ENCODE measurements around the gene SLC45A2. TPM values are rescaled to one million over a fixed set of nuclear protein-coding genes. Genes with fewer than 3 reads are reported as not detected.
A peak's percentile ranks its signal among the peaks of the same experiment; 100 is the strongest.

The SLC45A2 gene
- total and polyA plus RNA-seq, 4 donors: 0.03 to 0.40 TPM; not detected in 2

GRCh38 chr5:33903118-33903517 is 81.4 kb downstream of the SLC45A2 start:
- DNase-seq: no peak
- Histone ChIP-seq H3K9me3 (ENCODE audit: control insufficient read depth in 4 of 4, insufficient read depth in 3 of 4, low read length in 3 of 4) (peaks cover 0 to 9% (median 9%) of the 10 kb centered on the region in 4 donors), H3K27me3 (ENCODE audit: control insufficient read depth in 3 of 3, insufficient read depth in 3 of 3, low read length in 2 of 3) (no peaks in the 10 kb centered on the region), H3K36me3 (ENCODE audit: control insufficient read depth in 4 of 4, insufficient read depth in 4 of 4, low read length in 4 of 4) (no peaks in the 10 kb centered on the region), H3K4me3 (no peak overlapping the region), H3K4me1 (ENCODE audit: control insufficient read depth in 5 of 5, insufficient read depth in 5 of 5, low read length in 5 of 5) (peaks cover 0 to 3% (median 0%) of the 10 kb centered on the region in 5 donors), H3K9ac (ENCODE audit: insufficient read depth in 1 of 2, low read length in 2 of 2) (no peak overlapping the region), H3K27ac (ENCODE audit: low read depth in 1 of 2, low read length in 1 of 2) (no peak overlapping the region)
- TF ChIP-seq, protein P1, sequence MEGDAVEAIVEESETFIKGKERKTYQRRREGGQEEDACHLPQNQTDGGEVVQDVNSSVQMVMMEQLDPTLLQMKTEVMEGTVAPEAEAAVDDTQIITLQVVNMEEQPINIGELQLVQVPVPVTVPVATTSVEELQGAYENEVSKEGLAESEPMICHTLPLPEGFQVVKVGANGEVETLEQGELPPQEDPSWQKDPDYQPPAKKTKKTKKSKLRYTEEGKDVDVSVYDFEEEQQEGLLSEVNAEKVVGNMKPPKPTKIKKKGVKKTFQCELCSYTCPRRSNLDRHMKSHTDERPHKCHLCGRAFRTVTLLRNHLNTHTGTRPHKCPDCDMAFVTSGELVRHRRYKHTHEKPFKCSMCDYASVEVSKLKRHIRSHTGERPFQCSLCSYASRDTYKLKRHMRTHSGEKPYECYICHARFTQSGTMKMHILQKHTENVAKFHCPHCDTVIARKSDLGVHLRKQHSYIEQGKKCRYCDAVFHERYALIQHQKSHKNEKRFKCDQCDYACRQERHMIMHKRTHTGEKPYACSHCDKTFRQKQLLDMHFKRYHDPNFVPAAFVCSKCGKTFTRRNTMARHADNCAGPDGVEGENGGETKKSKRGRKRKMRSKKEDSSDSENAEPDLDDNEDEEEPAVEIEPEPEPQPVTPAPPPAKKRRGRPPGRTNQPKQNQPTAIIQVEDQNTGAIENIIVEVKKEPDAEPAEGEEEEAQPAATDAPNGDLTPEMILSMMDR (IDR thresholded peaks at IDR 0.05; ENCODE audit: control extremely low read depth, extremely low read depth): no peak
- WGBS, 2 donors: 96% methylated on average over 2 of the region's 2 CpGs
- no peak for ATAC-seq (ENCODE audit: insufficient read depth, low FRiP score)

DNA sequence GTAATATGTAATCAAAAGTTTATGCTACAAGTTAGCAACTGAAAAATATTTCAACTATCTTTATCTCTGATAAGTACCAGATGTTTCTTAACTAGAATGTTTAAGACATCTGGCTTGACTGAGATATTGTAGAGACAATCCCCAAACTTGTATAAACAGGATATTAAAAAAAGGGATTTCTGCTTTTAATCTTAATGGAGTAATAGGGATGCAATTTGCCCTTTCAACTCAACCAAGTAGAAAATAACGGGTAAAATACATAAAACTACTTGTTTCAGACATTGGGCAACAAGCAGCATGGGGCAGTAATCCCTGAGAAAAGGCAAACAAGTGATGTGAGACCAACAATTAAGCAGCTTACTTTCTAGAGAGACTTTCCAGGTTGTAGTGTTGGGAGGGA is 83.3 kb downstream of the SLC45A2 start:
- TF ChIP-seq, protein P1 (IDR thresholded peaks at IDR 0.05; ENCODE audit: control extremely low read depth, extremely low read depth): no peak
- ATAC-seq (ENCODE audit: insufficient read depth, low FRiP score) (no peak), DNase-seq (peak; percentile 16 to 83 (median 81))
- H3K27me3 ChIP-seq (ENCODE audit: control insufficient read depth in 3 of 3, insufficient read depth in 3 of 3, low read length in 2 of 3): no peaks in the 10 kb centered on the region
- no peaks in the 10 kb centered on the region for H3K36me3 ChIP-seq (ENCODE audit: control insufficient read depth in 4 of 4, insufficient read depth in 4 of 4, low read length in 4 of 4)
- no peak overlapping the region for H3K27ac ChIP-seq (ENCODE audit: low read depth in 1 of 2, low read length in 1 of 2)
- peaks cover 0 to 3% (median 0%) of the 10 kb centered on the region in 5 donors for H3K4me1 ChIP-seq (ENCODE audit: control insufficient read depth in 5 of 5, insufficient read depth in 5 of 5, low read length in 5 of 5)
- peaks cover 0 to 7% (median 2%) of the 10 kb centered on the region in 4 donors for H3K9me3 ChIP-seq (ENCODE audit: control insufficient read depth in 4 of 4, insufficient read depth in 3 of 4, low read length in 3 of 4)
- H3K9ac ChIP-seq (ENCODE audit: insufficient read depth in 1 of 2, low read length in 2 of 2): no peak overlapping the region
- 49 to 56% methylated on average over 1 of the region's 1 CpG for WGBS, 2 donors
- no peak overlapping the region for H3K4me3 ChIP-seq

Small RNA genes lying within 50 kb of the gene (small RNA-seq; reads per million reads assigned to genes)
- not detected for gene AC139783.1 (ENCODE audit: low replicate concordance)

Other genes starting within 250 kb of the SLC45A2 start
- 10 to 100 TPM in 1 of 2 donors, 1 to 10 TPM in 1; 4.8 to 55.1 TPM for gene ADAMTS12, start 92.7 kb downstream of the SLC45A2 start, total RNA-seq
- gene ADAMTS12, start 92.7 kb downstream of the SLC45A2 start, polyA plus RNA-seq: 1 to 10 TPM; 1.3 to 3.7 TPM
- under 1 TPM in 1 of 2 donors, not detected in 1; 0.26 TPM for gene RXFP3, start 48.3 kb downstream of the SLC45A2 start, total RNA-seq
- not detected for gene RXFP3, start 48.3 kb downstream of the SLC45A2 start, polyA plus RNA-seq
- gene AMACR, start 23.4 kb upstream of the SLC45A2 start, total RNA-seq: 10 to 100 TPM in 1 of 2 donors, 1 to 10 TPM in 1; 9.0 to 16.1 TPM
- gene AMACR, start 23.4 kb upstream of the SLC45A2 start, polyA plus RNA-seq: 1 to 10 TPM; 5.9 to 7.4 TPM
- 10 to 100 TPM in 1 of 2 donors, 1 to 10 TPM in 1; 2.7 to 20.3 TPM for gene C1QTNF3, start 58.5 kb upstream of the SLC45A2 start, total RNA-seq
- 1 to 10 TPM in 1 of 2 donors, under 1 TPM in 1; 0.92 to 5.1 TPM for gene C1QTNF3, start 58.5 kb upstream of the SLC45A2 start, polyA plus RNA-seq